BE2C (cell line): ENCODE measurements around the gene SRRD.

ENCODE experiments used
- DNase-seq: peaks from one replicate; pipeline ENCODE4 v3.0.0-alpha.2; 2020
- H3K27me3 ChIP-seq: fragments of 250-450 bp; sonication (Bioruptor Pico); 2 replicates; pipeline ENCODE4 v1.5.1; 2020; ENCODE audit warnings: mild to moderate bottlenecking
- H3K36me3 ChIP-seq: fragments of 250-450 bp; sonication (Bioruptor Pico); 2 replicates; pipeline ENCODE4 v1.5.1; 2020; ENCODE audit warnings: mild to moderate bottlenecking
- H3K4me1 ChIP-seq: fragments of 250-450 bp; sonication (Bioruptor Pico); 2 replicates; pipeline ENCODE4 v1.5.1; 2020
- H3K4me3 ChIP-seq: 2 replicates; pipeline ENCODE4 v1.5.1; 2011; ENCODE audit warnings: low read depth, low read length
- H3K9me3 ChIP-seq: fragments of 250-450 bp; sonication (Bioruptor Pico); 2 replicates; pipeline ENCODE4 v1.5.1; 2020
- TF ChIP-seq, protein P1 (sequence below): IDR thresholded peaks from 2 replicates; pipeline ENCODE4 v1.5.1; 2012; ENCODE audit warnings: mild to moderate bottlenecking, low read depth, low read length

The SRRD gene

DNA sequence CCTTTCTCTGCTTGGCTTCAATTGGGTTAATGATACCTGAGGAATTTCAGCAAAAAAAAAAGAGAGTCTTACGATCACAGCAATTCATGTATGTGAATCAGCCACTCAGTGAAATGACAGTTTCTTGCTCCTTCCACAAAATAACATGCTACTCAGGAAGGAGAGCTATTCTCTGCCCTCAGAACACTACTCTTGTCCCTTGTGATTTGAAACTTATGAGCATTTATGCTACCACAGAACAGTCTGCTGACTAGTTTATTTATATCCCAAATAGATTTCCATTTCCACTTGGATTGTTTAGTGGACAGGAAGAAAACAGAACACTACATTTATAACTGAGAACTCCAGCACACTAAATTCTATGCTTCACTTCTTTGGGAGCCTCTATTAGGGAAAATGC is 20.1 kb downstream of the SRRD start:
- Histone ChIP-seq H3K4me1 (no peaks in the 10 kb centered on the region), H3K27me3 (no peaks in the 10 kb centered on the region), H3K36me3 (peaks cover 85% of the 10 kb centered on the region), H3K4me3 (no peak overlapping the region), H3K9me3 (no peaks in the 10 kb centered on the region)
- DNase-seq = no peak
- TF ChIP-seq, protein P1, sequence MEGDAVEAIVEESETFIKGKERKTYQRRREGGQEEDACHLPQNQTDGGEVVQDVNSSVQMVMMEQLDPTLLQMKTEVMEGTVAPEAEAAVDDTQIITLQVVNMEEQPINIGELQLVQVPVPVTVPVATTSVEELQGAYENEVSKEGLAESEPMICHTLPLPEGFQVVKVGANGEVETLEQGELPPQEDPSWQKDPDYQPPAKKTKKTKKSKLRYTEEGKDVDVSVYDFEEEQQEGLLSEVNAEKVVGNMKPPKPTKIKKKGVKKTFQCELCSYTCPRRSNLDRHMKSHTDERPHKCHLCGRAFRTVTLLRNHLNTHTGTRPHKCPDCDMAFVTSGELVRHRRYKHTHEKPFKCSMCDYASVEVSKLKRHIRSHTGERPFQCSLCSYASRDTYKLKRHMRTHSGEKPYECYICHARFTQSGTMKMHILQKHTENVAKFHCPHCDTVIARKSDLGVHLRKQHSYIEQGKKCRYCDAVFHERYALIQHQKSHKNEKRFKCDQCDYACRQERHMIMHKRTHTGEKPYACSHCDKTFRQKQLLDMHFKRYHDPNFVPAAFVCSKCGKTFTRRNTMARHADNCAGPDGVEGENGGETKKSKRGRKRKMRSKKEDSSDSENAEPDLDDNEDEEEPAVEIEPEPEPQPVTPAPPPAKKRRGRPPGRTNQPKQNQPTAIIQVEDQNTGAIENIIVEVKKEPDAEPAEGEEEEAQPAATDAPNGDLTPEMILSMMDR = no peak

DNA sequence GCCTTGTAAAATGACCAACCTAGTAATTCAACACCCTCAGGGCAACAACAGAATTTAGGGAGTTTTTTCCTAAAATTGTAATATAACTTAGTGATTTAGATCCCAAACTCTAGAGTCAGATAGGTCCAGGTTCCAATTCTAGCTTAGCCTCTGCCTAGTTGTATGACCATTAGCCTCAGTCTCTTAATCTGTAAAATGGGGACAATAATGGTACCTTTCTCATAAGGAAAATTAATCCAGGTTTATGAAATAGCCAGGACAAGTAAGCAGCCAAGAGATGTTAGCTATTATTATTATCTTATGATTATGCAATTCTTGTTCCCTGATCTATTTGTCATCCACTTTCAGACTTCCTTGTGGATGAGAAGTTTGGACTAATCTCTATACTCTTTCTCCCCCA is 24.5 kb downstream of the SRRD start:
- DNase-seq = no peak
- peaks cover 1% of the 10 kb centered on the region; the same call in 1 of the 2 replicates for H3K4me1 ChIP-seq
- TF ChIP-seq, protein P1 = no peak
- no peaks in the 10 kb centered on the region for H3K27me3 ChIP-seq
- H3K36me3 ChIP-seq = peaks cover 58% of the 10 kb centered on the region
- H3K4me3 ChIP-seq = no peak overlapping the region
- H3K9me3 ChIP-seq = no peaks in the 10 kb centered on the region

DNA sequence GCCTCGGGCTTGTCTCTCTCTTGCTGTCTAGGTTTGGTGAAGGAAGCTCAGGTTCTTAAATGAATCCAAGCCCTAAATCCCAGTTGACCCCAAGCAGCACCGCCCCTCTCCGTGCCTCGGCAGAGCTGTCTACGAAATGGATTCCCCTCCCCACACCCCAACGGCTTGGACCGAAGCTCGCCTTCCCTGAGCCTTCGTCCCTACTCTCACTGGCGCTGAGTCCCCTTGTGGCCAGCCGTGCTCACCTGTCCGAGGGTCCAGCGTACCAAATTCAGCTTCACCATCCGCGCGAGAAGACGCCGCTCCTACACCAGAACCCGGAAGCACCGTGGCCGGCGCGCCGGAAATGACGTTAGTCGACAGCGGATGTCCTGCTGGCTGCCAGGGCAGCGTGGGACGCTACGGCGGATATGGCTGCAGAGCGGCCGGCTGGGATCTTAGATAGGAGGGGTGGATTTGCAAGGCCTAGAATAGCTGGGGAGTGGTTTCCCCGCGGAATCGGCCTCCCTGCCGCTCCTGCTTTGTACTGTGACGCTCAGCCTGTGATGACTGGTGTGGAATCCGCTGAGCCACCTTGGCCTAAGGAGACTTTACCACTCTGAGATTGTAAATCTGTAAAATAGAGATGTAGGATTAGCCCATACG is 28.6 kb downstream of the SRRD start, which contains the start of gene TFIP11:
TSS of gene TFIP11 (minus strand) at position 325 of the 645 bp plus-strand sequence. CDS start 2,201 bp downstream, outside the sequence.
- H3K36me3 ChIP-seq = peaks cover 23% of the 10 kb centered on the region
- peak within 1 kb of the TSS; percentile 93 for H3K4me3 ChIP-seq

DNA sequence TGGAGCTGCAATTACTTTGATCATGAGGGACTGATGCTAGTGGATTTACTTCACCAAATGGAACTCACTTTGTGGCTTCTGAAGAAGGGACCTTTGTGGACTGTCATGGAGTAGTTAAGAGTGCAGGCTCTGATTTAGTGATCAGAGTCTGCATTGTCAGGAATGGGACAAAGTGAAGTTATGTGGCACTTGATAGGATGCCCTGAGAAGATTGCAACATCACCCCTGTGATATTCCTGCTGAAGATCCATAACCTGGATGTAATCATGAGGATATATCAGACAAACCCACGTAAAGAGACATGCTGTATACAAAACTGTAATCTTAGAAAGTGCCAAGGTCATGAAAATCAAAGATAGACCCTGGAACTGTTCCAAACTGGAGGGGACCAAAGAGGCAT is 30.2 kb downstream of the SRRD start:
- Histone ChIP-seq H3K9me3 (no peaks in the 10 kb centered on the region), H3K4me3 (no peak overlapping the region), H3K27me3 (no peaks in the 10 kb centered on the region), H3K36me3 (peaks cover 13% of the 10 kb centered on the region), H3K4me1 (peaks cover 3% of the 10 kb centered on the region; the same call in 1 of the 2 replicates)
- TF ChIP-seq, protein P1 = no peak
- DNase-seq = no peak

More for the DNA sequence above, 28.6 kb downstream of the SRRD start, which contains the start of gene TFIP11:
- H3K9me3 ChIP-seq = no peaks in the 10 kb centered on the region
- H3K4me1 ChIP-seq = peaks cover 3% of the 10 kb centered on the region; the same call in 1 of the 2 replicates
- H3K27me3 ChIP-seq = no peaks in the 10 kb centered on the region
- DNase-seq = peak; percentile 95
- TF ChIP-seq, protein P1 = 0 out of 2 replicates have a peak, but pooled peaks have one; percentile 9

DNA sequence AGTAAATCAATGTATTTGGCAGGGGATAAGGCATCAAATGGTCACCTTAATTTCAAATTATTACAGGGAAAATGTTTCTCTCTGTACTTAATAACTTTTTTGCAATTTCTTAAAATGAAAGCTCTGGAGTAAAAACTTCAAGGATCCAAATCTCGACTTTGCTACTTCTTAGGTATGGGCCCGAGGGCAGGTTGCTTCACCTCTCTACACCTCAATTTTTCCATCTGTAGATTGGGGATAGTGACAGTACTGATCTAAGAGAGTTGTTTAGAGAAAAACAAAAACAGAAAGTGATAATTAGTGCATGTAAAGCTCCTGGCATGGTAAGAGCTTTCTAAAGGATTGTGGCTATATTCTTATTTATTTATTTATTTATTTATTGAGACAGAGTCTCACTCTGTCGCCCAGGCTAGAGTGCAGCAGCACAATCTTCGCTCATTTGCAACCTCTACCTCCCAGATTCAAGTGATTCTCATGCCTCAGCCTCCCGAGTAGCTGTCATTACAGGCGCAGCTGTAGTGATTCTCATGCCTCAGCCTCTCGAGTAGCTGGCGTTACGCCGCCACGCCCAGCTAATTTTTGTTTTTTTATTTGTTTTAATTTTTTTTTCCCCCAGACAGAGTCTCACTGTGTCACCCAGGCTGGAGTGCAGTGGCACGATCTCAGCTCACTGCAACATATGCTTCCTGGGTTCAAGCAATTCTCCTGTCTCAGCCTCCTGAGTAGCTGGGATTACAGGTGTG is 30.9 kb downstream of the SRRD start:
- Histone ChIP-seq H3K4me1 (peaks cover 3% of the 10 kb centered on the region; the same call in 1 of the 2 replicates), H3K36me3 (peaks cover 5% of the 10 kb centered on the region), H3K9me3 (no peaks in the 10 kb centered on the region), H3K27me3 (no peaks in the 10 kb centered on the region), H3K4me3 (no peak overlapping the region)
- TF ChIP-seq, protein P1 = no peak
- no peak for DNase-seq
